NCI-H1694 (cell line): ENCODE results near the gene FST.

Experiments
- DNase-seq: peaks from one replicate; lab custom pipeline; 2025; lab: John Stamatoyannopoulos, UW

The FST gene

DNA sequence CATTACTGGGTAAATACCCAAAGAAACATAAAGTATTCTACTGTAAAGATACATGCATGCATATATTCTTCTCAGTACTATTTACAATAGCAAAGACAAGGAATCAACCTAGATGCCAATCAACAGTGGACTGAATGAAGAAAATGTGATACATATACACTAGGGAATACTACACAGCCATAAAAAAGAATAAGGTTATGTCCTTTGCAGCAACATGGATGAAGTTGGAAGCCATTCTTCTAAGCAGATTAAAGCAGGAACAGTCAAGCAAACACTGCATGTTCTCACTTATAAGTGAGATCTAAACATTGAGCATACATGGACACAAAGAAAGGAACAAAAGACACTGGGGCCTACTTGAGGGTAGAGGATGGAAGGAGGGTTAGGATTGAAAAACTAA lies 40.4 kb downstream of the FST start:
- DNase-seq: no peak
